GM21423 (cell line): Measurements from ENCODE around the gene ADGRF3.
A peak's percentile ranks its signal among the peaks of the same experiment; 100 is the strongest.
"Not testable (repeated sequence)": the region's sequence is repeated elsewhere in the genome, so short reads cannot be mapped to it uniquely, and the experiment has no call there.

ENCODE experiments used
- ATAC-seq: cut with Tn5 transposase; IDR thresholded peaks from one replicate; pipeline ENCODE4 v1.9.1; 2021; ENCODE audit warnings: mild to moderate bottlenecking, moderate library complexity; ENCODE audit not compliant: unreplicated experiment

ADGRF3 gene

GRCh38 chr2:26352892-26353291 lies 6.3 kb upstream of the ADGRF3 start:
- ATAC-seq = no peak

GRCh38 chr2:26351375-26352090 lies 4.9 kb upstream of the ADGRF3 start:
- no peak for ATAC-seq

- ATAC-seq = no peak
Measured at GRCh38 chr2:26349690-26350089, 3.1 kb upstream of the ADGRF3 start.

- no peak for ATAC-seq
Measured at GRCh38 chr2:26347286-26347865, 787 bp upstream of the ADGRF3 start.

GRCh38 chr2:26345545-26346453 lies 790 bp downstream of the ADGRF3 start, which contains the start of gene SELENOI:
Gene SELENOI, plus strand, starts transcription at chr2:26346143. Its CDS starts 90 bp downstream, at chr2:26346233.
- peak; percentile 96 for ATAC-seq

- no peak for ATAC-seq
Measured at GRCh38 chr2:26345283-26345544, 1.4 kb downstream of the ADGRF3 start.

GRCh38 chr2:26344581-26345282 lies 1.9 kb downstream of the ADGRF3 start:
- no peak for ATAC-seq

GRCh38 chr2:26340831-26341230 lies 5.8 kb downstream of the ADGRF3 start:
- no peak for ATAC-seq

GRCh38 chr2:26337298-26337697 lies 9.3 kb downstream of the ADGRF3 start:
- no peak for ATAC-seq

GRCh38 chr2:26336719-26337118 lies 9.9 kb downstream of the ADGRF3 start:
- no peak for ATAC-seq

- ATAC-seq = no peak
Measured at GRCh38 chr2:26335231-26335630, 11.4 kb downstream of the ADGRF3 start.

- ATAC-seq = no peak
Measured at GRCh38 chr2:26333293-26333692, 13.3 kb downstream of the ADGRF3 start.

- not testable (repeated sequence) for ATAC-seq
Measured at GRCh38 chr2:26331321-26331720, 15.3 kb downstream of the ADGRF3 start.

- no peak for ATAC-seq
Measured at GRCh38 chr2:26330604-26331003, 16.0 kb downstream of the ADGRF3 start.

- peak; percentile 80 for ATAC-seq
Measured at GRCh38 chr2:26330114-26330549, 16.5 kb downstream of the ADGRF3 start.

GRCh38 chr2:26329083-26329482 lies 17.5 kb downstream of the ADGRF3 start:
- not testable (repeated sequence) for ATAC-seq

GRCh38 chr2:26327291-26328272 lies 19.0 kb downstream of the ADGRF3 start:
- ATAC-seq = no peak

GRCh38 chr2:26326514-26326913 lies 20.1 kb downstream of the ADGRF3 start:
- no peak for ATAC-seq

- ATAC-seq = no peak
Measured at GRCh38 chr2:26325851-26326250, 20.7 kb downstream of the ADGRF3 start.

GRCh38 chr2:26324903-26325302 lies 21.7 kb downstream of the ADGRF3 start:
- no peak for ATAC-seq
